Measurements from ENCODE around the gene ZDHHC8.

GRCh38 chr22:20114506-20115475, 16.8 kb upstream of the ZDHHC8 start:
- TF ChIP-seq EZH2 (IDR thresholded peaks at IDR 0.05) (no peak), POLR2AphosphoS5 (IDR thresholded peaks at IDR 0.05; ENCODE audit: borderline replicate concordance, low read depth, low read length) (no peak), FOXP2 (optimal IDR thresholded peaks at IDR 0.05; ENCODE audit: control extremely low read depth, extremely low read length, insufficient read depth) (no peak)

Data from SK-N-MC (cell line).